Aorta (tissue), 5 donors: ENCODE measurements around the gene ADAM11. TPM values are rescaled to one million over a fixed set of nuclear protein-coding genes. Genes with fewer than 3 reads are reported as not detected.

Experiments
- ATAC-seq: fragments of 200-7000 bp; cut with Tn5 transposase; one replicate; pipeline ENCODE4 v1.9.1; 2022; ENCODE audit warnings: moderate library complexity; ENCODE audit not compliant: low FRiP score
- DNase-seq, 2 donors: peaks; one replicate each; pipeline ENCODE4 v3.0.0-alpha.2; 2020
- H3K27ac ChIP-seq, 2 donors: one replicate each; pipeline ENCODE4 v1.5.1; 2013; ENCODE audit warnings: low read length in 2 of 2, mild to moderate bottlenecking in 2 of 2, moderate library complexity in 2 of 2, control low read depth in 1 of 2, inconsistent platforms in 1 of 2, low read depth in 1 of 2
- H3K27me3 ChIP-seq, 2 donors: one replicate each; pipeline ENCODE4 v1.6.1; 2013; ENCODE audit warnings: control low read depth in 1 of 2, low read length in 1 of 2, mild to moderate bottlenecking in 1 of 2, moderate library complexity in 1 of 2; ENCODE audit not compliant: insufficient read depth in 2 of 2, control insufficient read depth in 1 of 2
- H3K36me3 ChIP-seq, 2 donors: one replicate each; pipeline ENCODE4 v1.6.1; 2013; ENCODE audit warnings: control low read depth in 1 of 2, low read length in 1 of 2, mild to moderate bottlenecking in 1 of 2; ENCODE audit not compliant: insufficient read depth in 2 of 2, control insufficient read depth in 1 of 2
- H3K4me1 ChIP-seq, 2 donors: one replicate each; pipeline ENCODE4 v1.6.1; 2013; ENCODE audit warnings: low read length in 2 of 2, control low read depth in 1 of 2, mild to moderate bottlenecking in 1 of 2, moderate library complexity in 1 of 2; ENCODE audit not compliant: insufficient read depth in 2 of 2, control insufficient read depth in 1 of 2
- H3K4me3 ChIP-seq, 2 donors: one replicate each; pipeline ENCODE4 v1.5.1; 2013; ENCODE audit warnings: low read length in 2 of 2, control low read depth in 1 of 2, mild to moderate bottlenecking in 1 of 2
- H3K9me3 ChIP-seq: one replicate; pipeline ENCODE4 v1.6.1; 2013; ENCODE audit warnings: mild to moderate bottlenecking, low read length; ENCODE audit not compliant: control insufficient read depth
- WGBS, 2 donors: extraction: QIAGEN DNeasy Blood & Tissue Kit; methylation state at CpG; one replicate each; pipeline ENCODE4 v1.1.7; 2013; 5-methylcytosine and 5-hydroxymethylcytosine counted together
- intact Hi-C, 2 donors: fragments of 100-400 bp; cut with DNase I; formaldehyde crosslinking; loops; one replicate each; pipeline versions ENCODE4 v1.14.2 to v1.15.0; 2022
- polyA plus RNA-seq, 2 donors: library from polyadenylated mRNA; stranded (reverse); fragments of 200-250 nt; gene quantifications; one replicate each; pipeline ENCODE4 v1.2.3, GENCODE V29; 2013
- total RNA-seq, 2 donors: library from RNA; stranded (reverse); fragmentation: NEBNext Ultra II Directional; extraction: Animal tissue kit (Norgen Biotek cat#: 25700); gene quantifications; one replicate each; pipeline ENCODE4 v1.2.1, GENCODE V29; 2021
- donor health status: healthy with polysubstance abuse.
- donor health status: Bipolar disorder and iron deficiency.
- donor health status: DM: no; HTN: no; CAD: no.
- donor health status: DM: no; HTN: no; CAD: no.
- donor health status: DM: yes; HTN: yes; CAD: no.

The ADAM11 gene
- total and polyA plus RNA-seq, 4 donors: 0.38 to 1.6 (median 0.91) TPM

GRCh38 chr17:44760474-44761308 is 1.9 kb downstream of the ADAM11 start:
- WGBS, 2 donors: 79 to 82% methylated on average over 12 to 13 of the region's 13 CpGs
- Histone ChIP-seq H3K27me3 (no peaks in the 10 kb centered on the region), H3K4me3 (no peak overlapping the region), H3K36me3 (no peaks in the 10 kb centered on the region), H3K27ac (no peak overlapping the region), H3K9me3 (no peaks in the 10 kb centered on the region), H3K4me1 (no peaks in the 10 kb centered on the region)
- DNase-seq (no peak), ATAC-seq (no peak)
- intact Hi-C loops: no loop called here

GRCh38 chr17:44761932-44762810 is 3.4 kb downstream of the ADAM11 start:
- 71 to 74% methylated on average over 17 of the region's 17 CpGs for WGBS, 2 donors
- ATAC-seq (no peak), DNase-seq (no peak)
- Histone ChIP-seq H3K4me3 (no peak overlapping the region), H3K9me3 (no peaks in the 10 kb centered on the region), H3K27ac (no peak overlapping the region), H3K27me3 (no peaks in the 10 kb centered on the region), H3K36me3 (no peaks in the 10 kb centered on the region), H3K4me1 (no peaks in the 10 kb centered on the region)
- intact Hi-C loops: no loop called here

- Histone ChIP-seq H3K9me3 (no peaks in the 10 kb centered on the region), H3K4me1 (no peaks in the 10 kb centered on the region), H3K4me3 (no peak overlapping the region), H3K27ac (no peak overlapping the region), H3K27me3 (no peaks in the 10 kb centered on the region), H3K36me3 (no peaks in the 10 kb centered on the region)
- ATAC-seq: no peak
- 75 to 89% methylated on average over 5 of the region's 5 CpGs for WGBS, 2 donors
- intact Hi-C loops: no loop called here
- DNase-seq: no peak
These were observed 4.4 kb downstream of the ADAM11 start for GRCh38 chr17:44763170-44763569.

- H3K27me3 ChIP-seq: no peaks in the 10 kb centered on the region
- no peaks in the 10 kb centered on the region for H3K4me1 ChIP-seq
- no peak overlapping the region for H3K4me3 ChIP-seq
- WGBS, 2 donors: 73 to 77% methylated on average over 11 of the region's 11 CpGs
- no peaks in the 10 kb centered on the region for H3K36me3 ChIP-seq
- no peak overlapping the region for H3K27ac ChIP-seq
- intact Hi-C loops: no loop called here
- no peak for DNase-seq
- ATAC-seq: no peak
- H3K9me3 ChIP-seq: no peaks in the 10 kb centered on the region
These were observed 7.2 kb downstream of the ADAM11 start for GRCh38 chr17:44765965-44766364.

GRCh38 chr17:44766409-44767038 is 7.7 kb downstream of the ADAM11 start:
- H3K36me3 ChIP-seq: no peaks in the 10 kb centered on the region
- intact Hi-C loops: no loop called here
- 53 to 58% methylated on average over 8 of the region's 8 CpGs for WGBS, 2 donors
- H3K27me3 ChIP-seq: no peaks in the 10 kb centered on the region
- H3K9me3 ChIP-seq: no peaks in the 10 kb centered on the region
- H3K4me1 ChIP-seq: no peaks in the 10 kb centered on the region
- no peak overlapping the region for H3K27ac ChIP-seq
- H3K4me3 ChIP-seq: no peak overlapping the region
- no peak for ATAC-seq
- DNase-seq: no peak

- Histone ChIP-seq H3K36me3 (no peaks in the 10 kb centered on the region), H3K27ac (no peak overlapping the region), H3K4me3 (no peak overlapping the region), H3K9me3 (no peaks in the 10 kb centered on the region), H3K4me1 (no peaks in the 10 kb centered on the region), H3K27me3 (no peaks in the 10 kb centered on the region)
- ATAC-seq: no peak
- no peak for DNase-seq
- 63% methylated on average over 4 of the region's 4 CpGs for WGBS, 2 donors
- intact Hi-C loops: no loop called here
These were observed 8.7 kb downstream of the ADAM11 start for GRCh38 chr17:44767493-44767892.

- H3K4me1 ChIP-seq: no peaks in the 10 kb centered on the region
- DNase-seq: no peak
- intact Hi-C loops: no loop called here
- no peaks in the 10 kb centered on the region for H3K36me3 ChIP-seq
- H3K9me3 ChIP-seq: no peaks in the 10 kb centered on the region
- no peak for ATAC-seq
- H3K27ac ChIP-seq: no peak overlapping the region
- WGBS, 2 donors: 90 to 94% methylated on average over 11 of the region's 11 CpGs
- H3K4me3 ChIP-seq: no peak overlapping the region
- no peaks in the 10 kb centered on the region for H3K27me3 ChIP-seq
These were observed 9.8 kb downstream of the ADAM11 start for GRCh38 chr17:44768505-44769142.

- Histone ChIP-seq H3K4me3 (no peak overlapping the region), H3K27ac (no peak overlapping the region), H3K4me1 (no peaks in the 10 kb centered on the region), H3K27me3 (no peaks in the 10 kb centered on the region), H3K9me3 (no peaks in the 10 kb centered on the region), H3K36me3 (no peaks in the 10 kb centered on the region)
- intact Hi-C loops: no loop called here
- ATAC-seq: no peak
- WGBS, 2 donors: 70 to 71% methylated on average over 6 of the region's 6 CpGs
- no peak for DNase-seq
These were observed 10.4 kb downstream of the ADAM11 start for GRCh38 chr17:44769230-44769629.
